Mesenchymal stem cell (in vitro differentiated cells and primary cell): ENCODE measurements around the gene TNFRSF14.

ENCODE experiments used
- DNase-seq: peaks from one replicate; pipeline ENCODE4 v3.0.0-alpha.2; 2013
- H2AFZ ChIP-seq: one replicate; pipeline ENCODE4 v1.6.1; 2013; ENCODE audit warnings: low read depth, mild to moderate bottlenecking, control low read depth, inconsistent platforms, low read length, moderate library complexity
- H2AK5ac ChIP-seq: 2 replicates; pipeline ENCODE4 v1.6.1; 2013; ENCODE audit warnings: low read length, moderate library complexity, mild to moderate bottlenecking, inconsistent platforms; ENCODE audit not compliant: severe bottlenecking
- H2BK120ac ChIP-seq: one replicate; pipeline ENCODE4 v1.6.1; 2013; ENCODE audit warnings: low read depth, mild to moderate bottlenecking, inconsistent platforms, low read length, moderate library complexity
- H2BK12ac ChIP-seq, 2 experiments: one replicate each; pipeline ENCODE4 v1.6.1; 2013; ENCODE audit warnings: inconsistent platforms in 2 of 2, low read length in 2 of 2, mild to moderate bottlenecking in 2 of 2, moderate library complexity in 2 of 2, control low read depth in 1 of 2
- H2BK15ac ChIP-seq: one replicate; pipeline ENCODE4 v1.6.1; 2013; ENCODE audit warnings: mild to moderate bottlenecking, low read depth, inconsistent platforms; ENCODE audit not compliant: poor library complexity, severe bottlenecking
- H2BK5ac ChIP-seq: 2 replicates; pipeline ENCODE4 v1.6.1; 2013; ENCODE audit warnings: low read depth, mild to moderate bottlenecking, low read length, control low read depth, inconsistent platforms; ENCODE audit not compliant: poor library complexity, severe bottlenecking
- H3K14ac ChIP-seq, 2 experiments: one replicate each; pipeline ENCODE4 v1.6.1; 2013; ENCODE audit warnings: inconsistent platforms in 2 of 2, low read length in 2 of 2, control low read depth in 1 of 2, mild to moderate bottlenecking in 1 of 2, moderate library complexity in 1 of 2
- H3K18ac ChIP-seq, 2 experiments: one replicate each; pipeline ENCODE4 v1.6.1; 2013; ENCODE audit warnings: inconsistent platforms in 2 of 2, low read length in 2 of 2, control low read depth in 1 of 2, low read depth in 1 of 2, mild to moderate bottlenecking in 1 of 2
- H3K23ac ChIP-seq, 2 experiments: one replicate each; pipeline ENCODE4 v1.6.1; 2013; ENCODE audit warnings: inconsistent platforms in 2 of 2, low read length in 2 of 2, mild to moderate bottlenecking in 2 of 2, moderate library complexity in 2 of 2, control low read depth in 1 of 2
- H3K27ac ChIP-seq: 2 replicates; pipeline ENCODE4 v1.5.1; 2013; ENCODE audit warnings: mild to moderate bottlenecking, moderate library complexity, low read length, control low read depth, inconsistent platforms; ENCODE audit not compliant: poor library complexity, severe bottlenecking
- H3K27me3 ChIP-seq, 2 experiments: 2 replicates each; pipeline versions ENCODE4 v1.6.1 to v1.7.0; 2013; ENCODE audit warnings: low read length in 2 of 2, mild to moderate bottlenecking in 2 of 2, moderate library complexity in 2 of 2, control low read depth in 1 of 2, inconsistent platforms in 1 of 2; ENCODE audit not compliant: control insufficient read depth in 1 of 2, insufficient read depth in 1 of 2
- H3K36me3 ChIP-seq, 2 experiments: 2 replicates each; pipeline versions ENCODE4 v1.6.1 to v1.7.0; 2013; ENCODE audit warnings: low read length in 2 of 2, control low read depth in 1 of 2, inconsistent platforms in 1 of 2, low read depth in 1 of 2, mild to moderate bottlenecking in 1 of 2; ENCODE audit not compliant: insufficient read depth in 2 of 2, control insufficient read depth in 1 of 2
- H3K4ac ChIP-seq, 2 experiments: one replicate each; pipeline ENCODE4 v1.6.1; 2013; ENCODE audit warnings: inconsistent platforms in 2 of 2, low read length in 2 of 2, mild to moderate bottlenecking in 2 of 2, moderate library complexity in 2 of 2, control low read depth in 1 of 2, low read depth in 1 of 2
- H3K4me1 ChIP-seq: 2 replicates; pipeline ENCODE4 v1.6.1; 2013; ENCODE audit warnings: low read depth, low read length, control low read depth; ENCODE audit not compliant: control insufficient read depth, insufficient read depth
- H3K4me2 ChIP-seq: 2 replicates; pipeline ENCODE4 v1.6.1; 2013; ENCODE audit warnings: low read length, mild to moderate bottlenecking, inconsistent platforms; ENCODE audit not compliant: poor library complexity, severe bottlenecking
- H3K4me3 ChIP-seq, 2 experiments: 2 replicates each; pipeline versions ENCODE4 v1.5.1 to v1.7.0; 2013; ENCODE audit warnings: low read length in 2 of 2, mild to moderate bottlenecking in 2 of 2, control low read depth in 1 of 2, low read depth in 1 of 2; ENCODE audit not compliant: insufficient read depth in 1 of 2
- H3K79me1 ChIP-seq: replicated peaks from 2 replicates; pipeline ENCODE4 v1.6.1; 2013; ENCODE audit warnings: mild to moderate bottlenecking, control low read depth, low read length, inconsistent platforms; ENCODE audit not compliant: poor library complexity, severe bottlenecking
- H3K9ac ChIP-seq: 2 replicates; pipeline ENCODE4 v1.7.0; 2013; ENCODE audit warnings: mild to moderate bottlenecking, low read length, moderate library complexity
- H3K9me3 ChIP-seq: 2 replicates; pipeline ENCODE4 v1.7.0; 2013; ENCODE audit warnings: mild to moderate bottlenecking, low read length; ENCODE audit not compliant: control insufficient read depth
- H4K8ac ChIP-seq: one replicate; pipeline ENCODE4 v1.6.1; 2013; ENCODE audit warnings: inconsistent platforms, mild to moderate bottlenecking, low read length, moderate library complexity
- H4K91ac ChIP-seq: one replicate; pipeline ENCODE4 v1.6.1; 2013; ENCODE audit warnings: mild to moderate bottlenecking, low read length, inconsistent platforms
- WGBS: methylation state at CpG from one replicate; pipeline ENCODE4 v1.1.7; 2013; ENCODE audit warnings: mixed read lengths; 5-methylcytosine and 5-hydroxymethylcytosine counted together

The TNFRSF14 gene

DNA sequence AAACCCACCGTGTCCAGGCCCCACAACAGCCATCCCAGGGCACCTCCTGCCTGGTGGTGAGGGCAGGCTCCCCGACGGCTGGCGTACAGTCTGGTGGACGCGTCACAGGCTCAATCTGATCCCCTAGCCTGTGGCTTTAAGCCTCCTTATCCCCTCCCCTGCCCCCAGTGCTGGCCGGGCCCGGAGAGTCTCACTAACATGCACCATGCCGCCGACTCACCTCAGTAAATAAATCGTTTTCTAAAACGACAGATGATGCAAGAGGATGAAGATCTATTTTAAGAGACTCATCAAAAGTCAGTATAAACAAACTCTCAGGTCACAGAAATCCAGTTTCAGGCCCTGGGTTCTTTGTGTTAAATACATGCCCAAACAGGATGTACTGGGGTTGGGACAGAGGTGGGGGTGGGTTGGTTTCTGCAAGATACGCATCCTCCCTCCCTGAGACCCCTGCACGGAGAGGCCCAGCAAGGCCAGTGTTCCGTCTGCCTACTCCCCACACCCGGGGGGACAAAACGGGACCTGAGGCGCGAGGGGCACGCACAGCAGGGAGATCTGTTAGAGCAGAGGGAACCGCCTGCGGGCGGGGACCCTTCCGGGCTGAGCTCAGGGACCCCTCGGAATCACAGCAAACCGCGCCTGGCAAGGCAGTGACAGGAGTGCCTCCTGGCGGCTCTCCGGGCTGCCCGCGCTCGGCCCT, 32.8 kb upstream of the TNFRSF14 start:
- peak overlapping the region; percentile 56 to 58 for H3K18ac ChIP-seq
- peaks cover 25 to 45% of the 10 kb centered on the region in 2 experiments for H3K36me3 ChIP-seq
- no peak overlapping the region for H3K4me3 ChIP-seq
- H2BK15ac ChIP-seq: no peak overlapping the region
- H3K14ac ChIP-seq: no peak overlapping the region
- H3K23ac ChIP-seq: no peak overlapping the region
- peak; percentile 43 for DNase-seq
- H2AFZ ChIP-seq: no peak overlapping the region
- peak overlapping the region; percentile 75 for H4K91ac ChIP-seq
- H3K4me1 ChIP-seq: peaks cover 36% of the 10 kb centered on the region
- no peak overlapping the region for H2BK5ac ChIP-seq
- no peak overlapping the region for H2BK120ac ChIP-seq
- H3K9ac ChIP-seq: no peak overlapping the region
- no peaks in the 10 kb centered on the region for H3K9me3 ChIP-seq
- H4K8ac ChIP-seq: peak overlapping the region; percentile 16
- H3K27ac ChIP-seq: no peak overlapping the region
- no peak overlapping the region for H3K4me2 ChIP-seq
- H2AK5ac ChIP-seq: no peak overlapping the region
- H3K4ac ChIP-seq: no peak overlapping the region
- H2BK12ac ChIP-seq: peak overlapping the region in 1 of 2 experiments; percentile 49
- WGBS: 70% methylated on average over 30 of the region's 32 CpGs
- H3K79me1 ChIP-seq: peaks cover 20% of the 10 kb centered on the region
- peaks cover 7 to 10% of the 10 kb centered on the region in 2 experiments for H3K27me3 ChIP-seq

DNA sequence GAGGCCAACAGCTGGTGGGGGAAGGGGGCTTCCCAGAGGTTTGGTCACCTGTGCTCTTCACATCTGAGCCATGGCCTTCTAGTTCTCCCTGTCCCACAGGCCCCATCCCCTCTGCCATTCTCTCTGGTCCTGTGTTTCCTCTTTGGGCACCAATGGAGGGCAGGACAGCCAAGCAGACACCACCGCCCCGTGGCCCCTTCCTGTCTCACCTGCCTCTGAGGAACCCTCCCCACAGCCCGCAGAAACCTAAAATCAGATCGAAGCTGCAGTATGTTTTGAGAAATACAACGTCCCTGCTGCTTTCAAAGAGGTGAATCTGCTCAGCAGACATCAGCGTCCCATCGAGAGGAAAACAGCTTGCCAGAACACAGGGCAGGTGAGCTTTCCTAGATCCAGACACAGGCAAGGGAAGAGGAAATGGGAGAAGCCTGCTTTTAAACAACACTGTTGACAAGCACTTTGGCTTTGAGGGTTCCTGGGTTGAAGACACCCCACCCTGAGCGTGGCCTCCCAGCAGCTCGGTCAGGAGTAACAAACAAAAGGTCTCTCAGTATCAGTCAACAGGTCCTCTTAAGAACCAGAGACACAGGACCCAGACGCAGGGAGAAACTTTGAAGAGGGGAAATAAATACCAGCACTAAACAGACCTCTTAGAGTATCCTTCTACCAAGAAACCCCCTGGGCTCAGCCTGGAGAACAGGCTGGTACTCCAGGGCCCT, 32.1 kb upstream of the TNFRSF14 start:
- Histone ChIP-seq H3K23ac (no peak overlapping the region), H3K9me3 (no peaks in the 10 kb centered on the region), H3K4me3 (peak overlapping the region in 1 of 2 experiments; percentile 98), H2AK5ac (no peak overlapping the region), H3K14ac (peak overlapping the region in 1 of 2 experiments; percentile 44), H2BK5ac (no peak overlapping the region), H3K4ac (no peak overlapping the region), H3K18ac (peak overlapping the region; percentile 56 to 58), H3K36me3 (peaks cover 18 to 38% of the 10 kb centered on the region in 2 experiments), H2BK12ac (peak overlapping the region; percentile 37 to 49), H3K27ac (no peak overlapping the region), H4K91ac (peak overlapping the region; percentile 75), H3K4me1 (peaks cover 39% of the 10 kb centered on the region), H3K27me3 (peaks cover 14 to 17% of the 10 kb centered on the region in 2 experiments), H3K4me2 (no peak overlapping the region), H4K8ac (no peak overlapping the region), H2BK15ac (no peak overlapping the region), H3K79me1 (peaks cover 18% of the 10 kb centered on the region), H2AFZ (no peak overlapping the region), H2BK120ac (no peak overlapping the region), H3K9ac (no peak overlapping the region)
- WGBS: 85% methylated on average over 10 of the region's 10 CpGs
- no peak for DNase-seq

DNA sequence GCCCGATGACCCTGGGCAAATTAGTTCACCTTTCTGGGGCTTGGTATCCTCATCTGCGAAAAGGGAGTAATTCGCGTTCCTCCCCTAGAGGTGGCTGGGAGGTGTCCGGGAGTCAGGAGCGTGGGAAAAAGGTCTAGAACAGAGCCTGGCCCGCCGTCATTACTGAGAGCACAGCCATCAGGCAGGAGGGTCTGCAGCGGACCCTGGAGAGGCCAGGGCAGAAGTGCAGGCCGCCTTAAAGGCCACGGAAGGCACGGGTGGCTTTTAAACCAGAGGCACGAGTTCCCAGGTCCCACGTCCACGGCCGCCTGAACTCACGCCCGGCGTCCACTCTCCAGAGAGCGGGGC, 30.6 kb upstream of the TNFRSF14 start:
- Histone ChIP-seq H2BK5ac (no peak overlapping the region), H3K27ac (no peak overlapping the region), H3K9me3 (no peaks in the 10 kb centered on the region), H3K4me3 (peak overlapping the region; percentile 90 to 98), H3K79me1 (peaks cover 12% of the 10 kb centered on the region), H2BK120ac (no peak overlapping the region), H2BK15ac (no peak overlapping the region), H4K91ac (no peak overlapping the region), H2BK12ac (no peak overlapping the region), H2AK5ac (no peak overlapping the region), H3K9ac (peak overlapping the region; percentile 93), H2AFZ (no peak overlapping the region), H3K18ac (peak overlapping the region in 1 of 2 experiments; percentile 80), H3K23ac (no peak overlapping the region), H3K4ac (peak overlapping the region; percentile 22 to 35), H3K27me3 (peaks cover 16 to 20% of the 10 kb centered on the region in 2 experiments), H3K4me1 (peaks cover 52% of the 10 kb centered on the region), H3K4me2 (peak overlapping the region; percentile 72), H4K8ac (peak overlapping the region; percentile 66), H3K14ac (peak overlapping the region in 1 of 2 experiments; percentile 23), H3K36me3 (peaks cover 9 to 23% of the 10 kb centered on the region in 2 experiments)
- WGBS: 7% methylated on average over 17 of the region's 20 CpGs
- DNase-seq: no peak
